ENCODE data around the gene RAPGEF1. TPM values are rescaled to one million over a fixed set of nuclear protein-coding genes. Genes with fewer than 3 reads are reported as not detected.

RAPGEF1 gene
- total and polyA plus RNA-seq, 2 of the 13 experiments (the other 11 are each of a cell fraction or from before 2014, with no cell fraction given), result 21.2 to 38.9 TPM

DNA sequence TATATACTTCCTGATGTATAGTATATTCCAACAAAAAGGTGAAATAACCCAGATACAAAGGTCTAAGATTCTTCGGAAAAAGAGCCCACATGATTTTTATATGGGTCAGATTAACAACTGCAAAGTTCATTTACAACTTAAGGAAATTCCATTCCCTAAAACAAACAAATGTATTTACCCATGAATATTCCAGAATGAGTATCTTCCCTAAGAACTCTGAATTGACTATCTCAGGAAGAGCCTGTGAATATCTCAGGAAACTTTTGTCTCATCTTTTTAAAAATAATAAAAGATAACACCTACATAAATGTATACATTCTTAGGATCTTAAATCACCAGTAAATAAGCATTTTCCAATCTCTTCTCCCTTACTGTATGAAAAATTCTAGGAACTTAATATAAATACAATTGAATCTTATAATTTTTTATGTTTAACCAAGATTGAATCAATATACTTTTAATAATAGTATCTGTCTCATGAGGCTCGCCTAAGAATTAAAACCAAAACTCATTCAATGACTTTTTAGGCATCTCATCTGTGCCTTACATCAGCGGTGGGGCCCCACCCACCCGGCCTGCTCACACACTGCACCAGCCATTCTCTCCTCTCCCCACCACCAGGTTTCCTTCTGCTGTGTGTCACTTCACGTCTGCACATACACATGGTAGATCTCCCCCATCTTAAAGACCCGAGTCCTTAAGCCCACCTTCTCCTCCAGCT lies 78.1 kb downstream of the RAPGEF1 start:
- DNase-seq (ENCODE audit: low spot score), result no peak
- intact Hi-C loops (cut with micrococcal nuclease; ENCODE audit: unreplicated experiment), result no loop called here
- no peak for FAIRE-seq
- CTCF ChIA-PET (ENCODE audit: low intra/inter-chr PET ratio, low total read pairs), result no interaction called here
- POLR2A ChIA-PET, result no interaction called here
- Histone ChIP-seq H3K27ac (ENCODE audit: extremely low read length, insufficient read depth, low read length) (no peak overlapping the region), H4K20me1 (ENCODE audit: insufficient read depth, low read length) (no peaks in the 10 kb centered on the region), H2AFZ (ENCODE audit: low read length) (no peak overlapping the region), H3K27me3 (ENCODE audit: control insufficient read depth in 1 of 2, insufficient read depth in 2 of 2, low read length in 2 of 2) (no peaks in the 10 kb centered on the region), H3K9me3 (ENCODE audit: low read length) (no peaks in the 10 kb centered on the region), H3K4me3 (replicated peaks in 1 of 3; ENCODE audit: insufficient read depth in 1 of 3, low read depth in 2 of 3, low read length in 3 of 3) (no peak overlapping the region), H3K4me2 (ENCODE audit: low read depth, low read length) (no peak overlapping the region), H3K36me3 (replicated peaks in 1 of 2; ENCODE audit: control insufficient read depth in 1 of 2, insufficient read depth in 2 of 2, low read length in 2 of 2) (no peaks in the 10 kb centered on the region; a peak in 1 of 5 replicates), H3K9ac (ENCODE audit: insufficient read depth, low read depth, low read length) (no peak overlapping the region), H3K4me1 (ENCODE audit: insufficient read depth, low read length) (peaks cover 20% of the 10 kb centered on the region), H3K79me2 (ENCODE audit: insufficient read depth, low read length) (peaks cover 23% of the 10 kb centered on the region)
- 95% methylated on average over 6 of the region's 6 CpGs for WGBS (ENCODE audit: low lambda C conversion rate)
- no TSS peak for BruUV-seq (replicated peaks)
- in situ Hi-C loops (cut with HindIII; ENCODE audit: extremely low pct_ligation_motif_present, low pct_unique_long_range_greater_than_20kb), result no loop called here
- no peak for ATAC-seq
- TF ChIP-seq ZNF282 (IDR thresholded peaks at IDR 0.05; ENCODE audit: partially characterized antibody), result no peak
- no peak for TF ChIP-seq MLLT10 (CRISPR knock-in tag; IDR thresholded peaks at IDR 0.05)
- TF ChIP-seq ZBTB38 (CRISPR knock-in tag; IDR thresholded peaks at IDR 0.05), result no peak

GRCh38 chr9:131660466-131661405 lies 79.1 kb downstream of the RAPGEF1 start:
- Histone ChIP-seq H3K79me2 (ENCODE audit: insufficient read depth, low read length) (peaks cover 23% of the 10 kb centered on the region), H2AFZ (ENCODE audit: low read length) (no peak overlapping the region), H3K4me2 (ENCODE audit: low read depth, low read length) (no peak overlapping the region), H3K9ac (ENCODE audit: insufficient read depth, low read depth, low read length) (no peak overlapping the region), H3K27ac (ENCODE audit: extremely low read length, insufficient read depth, low read length) (no peak overlapping the region), H3K36me3 (replicated peaks in 1 of 2; ENCODE audit: control insufficient read depth in 1 of 2, insufficient read depth in 2 of 2, low read length in 2 of 2) (no peaks in the 10 kb centered on the region; a peak in 1 of 5 replicates), H3K4me1 (ENCODE audit: insufficient read depth, low read length) (peaks cover 27% of the 10 kb centered on the region), H3K27me3 (ENCODE audit: control insufficient read depth in 1 of 2, insufficient read depth in 2 of 2, low read length in 2 of 2) (no peaks in the 10 kb centered on the region), H3K4me3 (replicated peaks in 1 of 3; ENCODE audit: insufficient read depth in 1 of 3, low read depth in 2 of 3, low read length in 3 of 3) (no peak overlapping the region), H4K20me1 (ENCODE audit: insufficient read depth, low read length) (no peaks in the 10 kb centered on the region), H3K9me3 (ENCODE audit: low read length) (no peaks in the 10 kb centered on the region)
- ATAC-seq (no peak), DNase-seq (ENCODE audit: low spot score) (no peak), FAIRE-seq (no peak)
- BruUV-seq (replicated peaks), result no TSS peak
- intact Hi-C loops (cut with micrococcal nuclease; ENCODE audit: unreplicated experiment) (no loop called here), in situ Hi-C loops (cut with HindIII; ENCODE audit: extremely low pct_ligation_motif_present, low pct_unique_long_range_greater_than_20kb) (no loop called here)
- TF ChIP-seq PRPF4 (IDR thresholded peaks at IDR 0.05; ENCODE audit: low read depth, low read length, poor library complexity, severe bottlenecking), result peak; percentile 29
- TF ChIP-seq ZNF800 (CRISPR knock-in tag; IDR thresholded peaks at IDR 0.05), result no peak
- WGBS (ENCODE audit: low lambda C conversion rate), result 96% methylated on average over 16 of the region's 19 CpGs
- ChIA-PET POLR2A (no interaction called here), CTCF (ENCODE audit: low intra/inter-chr PET ratio, low total read pairs) (no interaction called here)
